ENCODE results near the gene IL5.
"Not testable (repeated sequence)": the region's sequence is repeated elsewhere in the genome, so short reads cannot be mapped to it uniquely, and the experiment has no call there.

Gene IL5

DNA sequence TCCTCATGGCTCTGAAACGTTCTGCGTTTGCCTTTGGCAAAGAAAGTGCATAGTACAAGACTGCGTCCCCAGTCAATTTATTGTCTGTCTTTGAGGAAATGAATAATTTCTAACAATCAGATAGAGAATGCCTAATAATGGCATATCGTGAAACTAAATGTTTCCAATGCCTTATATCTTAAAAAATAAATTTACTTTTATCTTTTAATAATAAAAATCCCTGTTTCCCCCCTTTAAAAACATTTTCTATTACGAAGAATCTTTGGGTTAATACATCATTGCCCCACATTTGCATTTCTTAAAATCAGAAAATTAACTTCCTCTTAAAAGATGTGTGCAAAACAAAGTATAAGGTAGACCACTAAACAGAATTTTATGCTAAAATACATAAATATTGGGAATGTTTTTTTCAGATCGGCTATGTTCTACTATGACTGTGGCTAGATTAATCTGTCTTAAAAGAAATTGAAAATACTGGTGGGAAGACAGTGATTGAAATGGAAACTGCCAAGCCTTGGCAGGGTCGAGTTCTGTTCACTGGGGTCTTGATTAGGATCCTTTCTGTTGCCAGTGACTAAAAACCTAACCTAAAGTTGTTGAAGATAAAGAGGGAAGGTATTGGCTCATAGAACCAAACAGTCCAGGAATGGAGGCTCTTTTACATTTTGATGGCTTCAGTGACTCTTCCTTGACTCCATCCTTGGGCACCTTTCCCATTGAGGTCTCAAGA, at the start of gene IL5:
TSS of gene IL5 (minus strand) at position 51 of the 730 bp plus-strand sequence. CDS start at position 7, 44 bp downstream.
- no peak for DNase-seq

DNA sequence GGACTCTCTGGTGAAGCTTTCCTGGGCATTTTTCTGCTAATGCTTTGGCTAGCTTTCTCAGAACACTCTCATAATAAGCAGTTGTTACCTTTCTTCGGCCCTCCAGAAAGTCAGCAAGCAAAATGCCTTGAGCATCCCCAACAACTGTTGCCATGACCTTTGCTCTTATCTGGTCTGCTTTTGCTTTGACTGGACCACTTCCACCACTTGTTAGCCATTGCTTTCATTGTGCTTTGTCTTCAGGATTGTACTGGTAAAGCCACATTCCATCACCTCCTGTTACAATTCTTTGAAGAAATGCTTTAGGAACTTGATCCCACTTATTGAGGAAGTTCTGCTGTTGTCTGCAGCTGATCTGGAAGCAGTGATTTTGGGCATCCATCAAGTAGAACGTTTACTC, 49.2 kb upstream of the IL5 start:
- DNase-seq = no peak

DNA sequence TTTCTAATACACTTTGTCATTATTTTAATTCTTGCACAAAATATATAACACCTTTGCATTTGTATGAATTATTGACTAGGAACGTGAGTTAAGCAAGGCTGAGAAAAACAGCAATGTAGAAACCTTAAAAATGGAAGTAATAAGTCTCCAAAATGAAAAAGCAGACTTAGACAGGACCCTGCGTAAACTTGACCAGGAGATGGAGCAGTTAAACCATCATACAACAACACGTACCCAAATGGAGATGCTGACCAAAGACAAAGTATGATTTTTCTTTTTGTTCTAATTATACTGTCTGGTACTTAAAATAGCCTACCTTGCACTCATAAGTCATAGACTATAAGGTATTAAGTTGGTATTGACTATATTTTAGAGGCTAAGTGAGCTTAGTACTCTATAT, 47.8 kb upstream of the IL5 start:
- no peak for DNase-seq

DNA sequence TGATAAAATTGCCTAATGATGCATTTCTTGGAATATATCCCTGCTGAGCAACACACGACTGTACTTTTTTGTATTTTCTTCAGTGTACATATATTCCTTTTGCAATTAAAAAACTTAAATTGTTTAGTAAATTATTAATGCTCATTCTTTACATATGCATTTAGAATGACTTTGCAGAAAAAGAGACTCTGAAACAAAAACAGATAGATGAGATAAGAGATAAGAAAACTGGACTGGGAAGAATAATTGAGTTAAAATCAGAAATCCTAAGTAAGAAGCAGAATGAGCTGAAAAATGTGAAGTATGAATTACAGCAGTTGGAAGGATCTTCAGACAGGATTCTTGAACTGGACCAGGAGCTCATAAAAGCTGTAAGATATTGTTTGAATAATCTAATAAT, 46.1 kb upstream of the IL5 start:
- DNase-seq = no peak

DNA sequence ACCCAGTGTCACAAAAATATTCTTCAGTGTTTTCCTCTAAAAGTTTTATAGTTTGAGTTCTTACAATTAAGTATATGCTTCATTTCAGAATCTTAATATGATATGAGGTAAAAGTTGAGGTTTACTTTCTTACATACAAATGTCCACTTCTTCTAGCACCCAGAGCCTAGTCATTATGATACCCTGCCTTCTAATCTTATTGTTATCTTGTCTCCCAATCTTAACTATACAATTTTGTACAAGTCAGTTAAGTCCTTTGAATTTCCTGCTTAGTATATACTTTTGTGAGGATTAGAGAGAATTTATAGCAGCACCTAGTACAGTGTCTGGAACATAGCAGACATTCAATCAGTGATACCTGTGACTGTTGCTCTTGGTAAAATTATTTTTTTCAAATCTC, 42.7 kb upstream of the IL5 start:
- DNase-seq = no peak

DNA sequence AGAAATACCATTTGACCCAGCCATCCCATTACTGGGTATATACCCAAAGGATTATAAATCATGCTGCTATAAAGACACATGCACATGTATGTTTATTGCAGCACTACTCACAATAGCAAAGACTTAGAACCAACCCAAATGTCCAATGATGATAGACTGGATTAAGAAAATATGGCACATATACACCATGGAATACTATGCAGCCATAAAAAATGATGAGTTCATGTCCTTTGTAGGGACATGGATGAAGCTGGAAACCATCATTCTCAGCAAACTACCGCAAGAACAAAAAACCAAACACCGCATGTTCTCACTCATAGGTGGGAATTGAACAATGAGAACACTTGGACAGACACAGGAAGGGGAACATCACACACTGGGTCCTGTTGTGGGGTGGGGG, 41.2 kb upstream of the IL5 start:
- DNase-seq = not testable (repeated sequence)

DNA sequence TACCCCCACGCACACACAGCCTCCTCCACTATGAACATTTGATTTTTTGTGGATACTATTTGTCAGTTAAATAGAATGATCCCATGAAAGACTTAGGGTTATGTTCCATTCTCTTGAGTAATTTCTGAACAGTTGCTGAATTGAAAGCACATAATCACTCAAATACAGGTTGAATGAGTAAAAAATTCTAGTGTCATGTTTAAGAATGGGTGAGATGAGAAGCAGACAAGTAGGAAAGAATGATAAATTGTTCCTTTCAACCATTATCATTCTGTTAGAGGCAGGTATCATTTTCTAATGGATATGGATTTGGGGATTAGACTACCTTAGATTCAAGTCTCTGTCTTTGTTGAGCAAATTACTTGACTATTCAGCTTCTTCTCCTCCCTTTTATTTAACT, 32.8 kb upstream of the IL5 start:
- no peak for DNase-seq

DNA sequence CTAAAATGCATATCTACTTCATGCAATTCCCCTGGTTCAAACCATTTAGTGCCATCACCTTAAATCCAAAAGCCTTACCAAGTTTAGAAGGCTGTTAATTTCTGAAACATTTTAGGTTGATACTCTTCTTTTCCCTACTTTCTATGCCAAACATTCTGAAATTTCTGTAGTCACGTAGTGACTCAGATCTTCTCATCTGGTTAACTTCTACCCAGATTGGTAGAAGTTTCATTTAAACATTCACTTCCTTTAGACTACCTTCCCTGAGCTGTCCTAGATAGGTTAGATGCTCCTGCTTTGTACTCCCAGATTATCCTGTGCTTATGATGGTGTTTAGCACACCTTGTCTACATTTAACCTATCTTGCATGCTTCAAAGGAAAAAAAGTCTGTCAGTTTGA, 23.3 kb upstream of the IL5 start:
- no peak for DNase-seq

DNA sequence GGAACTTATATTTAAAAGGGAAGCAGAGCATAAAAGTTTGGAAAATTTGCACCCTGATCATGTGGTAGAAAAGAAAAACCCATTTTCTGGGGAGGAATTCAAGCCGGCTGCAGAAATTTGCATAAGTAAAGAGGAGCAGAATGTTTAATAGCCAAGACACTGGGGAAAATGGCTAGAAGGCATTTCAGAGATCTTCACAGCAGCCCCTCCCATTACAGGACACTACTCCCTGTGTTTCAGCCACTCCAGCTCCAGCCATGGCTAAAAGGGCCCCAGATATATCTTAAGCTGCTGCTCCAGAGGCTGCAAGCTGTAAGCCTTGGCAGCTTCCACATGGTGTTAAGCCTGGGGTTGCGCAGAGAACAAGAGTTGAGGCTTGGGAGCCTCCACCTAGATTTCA, 21.2 kb upstream of the IL5 start:
- not testable (repeated sequence) for DNase-seq

DNA sequence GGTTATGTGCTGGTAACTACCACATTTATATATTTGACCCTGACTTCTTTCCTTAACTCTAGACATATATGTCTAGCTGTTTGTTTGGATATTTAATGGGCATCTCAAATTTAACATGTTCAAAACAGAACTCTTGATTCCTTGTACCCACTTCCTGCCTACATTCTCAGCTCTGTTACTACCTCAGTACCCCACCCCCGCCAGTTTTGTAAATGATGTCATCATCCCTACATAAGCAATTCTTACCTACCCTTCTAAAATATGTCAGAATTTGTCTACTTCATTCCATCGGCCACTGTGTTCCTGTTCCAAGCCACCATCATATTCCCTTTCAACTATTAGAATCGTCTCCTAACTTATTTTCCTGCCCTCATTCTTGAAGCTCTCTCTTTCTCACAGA, 18.3 kb upstream of the IL5 start:
- DNase-seq = no peak

DNA sequence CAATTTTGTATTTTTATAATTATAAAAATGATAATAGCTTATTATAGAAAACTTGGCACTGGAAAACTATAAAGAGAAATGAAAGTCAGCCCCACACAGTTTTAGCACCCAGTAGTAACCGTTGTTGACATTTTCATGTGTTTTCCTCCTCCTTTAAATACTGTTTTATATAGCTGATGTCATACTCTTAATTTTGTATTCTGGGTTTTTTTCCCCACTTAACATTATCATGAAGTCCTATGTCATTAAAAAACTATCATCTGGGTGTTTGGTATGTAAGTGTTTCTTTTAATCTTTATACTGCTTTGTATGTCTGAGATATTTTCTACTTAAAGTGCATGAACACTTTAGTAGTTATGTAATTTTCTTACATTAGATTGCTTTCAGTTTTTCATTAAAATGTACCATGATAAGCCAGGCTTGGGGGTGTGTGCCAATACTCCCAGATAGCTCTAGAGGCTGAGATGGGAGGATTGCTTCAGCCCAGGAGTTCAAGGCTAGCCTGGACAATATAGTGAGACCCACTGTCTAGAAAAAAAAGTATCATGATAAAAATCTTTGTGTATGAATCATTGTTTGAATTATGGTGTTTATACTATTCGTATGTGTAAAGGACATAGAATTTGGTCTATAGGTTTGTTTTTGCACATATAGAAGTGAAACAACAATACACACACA, 16.2 kb upstream of the IL5 start:
- no peak for DNase-seq

DNA sequence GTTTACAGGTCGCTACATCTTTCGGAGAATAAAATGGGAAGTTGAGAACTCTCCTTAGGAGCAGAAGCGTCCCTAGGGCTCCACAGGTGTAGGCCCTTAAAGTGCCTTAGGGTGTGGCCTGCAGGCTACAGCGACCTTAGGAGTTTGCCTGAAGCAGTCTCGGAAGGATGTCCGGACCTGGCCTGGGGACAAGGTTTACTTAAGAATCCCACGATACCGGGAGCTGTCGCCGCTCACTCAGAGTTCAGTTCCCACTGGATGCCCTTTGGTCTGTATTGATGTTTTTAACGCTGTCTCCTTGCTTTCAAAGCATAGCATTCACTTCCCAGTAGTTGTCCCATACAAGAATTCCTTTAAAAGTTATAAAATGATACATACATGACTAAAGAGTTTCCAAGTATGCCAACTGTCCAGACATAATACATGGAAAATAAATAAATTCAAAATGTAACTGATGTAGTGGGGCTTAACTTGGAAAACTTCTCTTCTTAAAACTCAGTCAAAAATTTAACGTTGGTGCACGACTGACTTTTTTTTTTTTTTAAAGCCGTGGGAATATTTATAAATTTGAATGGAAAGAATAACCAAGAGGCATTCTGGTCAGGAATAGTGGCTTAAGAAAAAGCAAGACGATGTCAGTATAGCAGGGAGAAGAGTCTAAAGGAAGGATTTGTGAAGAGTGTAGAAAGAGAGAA, 14.3 kb upstream of the IL5 start:
- peak; percentile 59 for DNase-seq

DNA sequence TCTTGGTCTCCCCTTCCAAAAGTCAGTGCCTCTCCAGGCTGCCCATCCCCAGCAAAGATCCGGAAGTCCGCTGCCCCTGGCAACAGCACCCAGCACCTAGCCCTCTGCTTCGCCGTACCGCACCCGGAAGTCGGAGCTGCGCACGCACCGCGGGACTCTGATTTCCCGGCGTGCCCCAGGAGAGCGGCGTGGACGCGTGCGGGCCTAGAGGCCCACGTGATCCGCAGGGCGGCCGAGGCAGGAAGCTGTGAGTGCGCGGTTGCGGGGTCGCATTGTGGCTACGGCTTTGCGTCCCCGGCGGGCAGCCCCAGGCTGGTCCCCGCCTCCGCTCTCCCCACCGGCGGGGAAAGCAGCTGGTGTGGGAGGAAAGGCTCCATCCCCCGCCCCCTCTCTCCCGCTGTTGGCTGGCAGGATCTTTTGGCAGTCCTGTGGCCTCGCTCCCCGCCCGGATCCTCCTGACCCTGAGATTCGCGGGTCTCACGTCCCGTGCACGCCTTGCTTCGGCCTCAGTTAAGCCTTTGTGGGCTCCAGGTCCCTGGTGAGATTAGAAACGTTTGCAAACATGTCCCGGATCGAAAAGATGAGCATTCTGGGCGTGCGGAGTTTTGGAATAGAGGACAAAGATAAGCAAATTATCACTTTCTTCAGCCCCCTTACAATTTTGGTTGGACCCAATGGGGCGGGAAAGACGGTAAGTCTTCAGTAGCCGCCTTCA, 13.6 kb upstream of the IL5 start, which contains the start of gene RAD50:
TSS of gene RAD50 (plus strand) at position 215 of the 715 bp plus-strand sequence. CDS start at position 563, 348 bp downstream.
- DNase-seq = peak; percentile 94

DNA sequence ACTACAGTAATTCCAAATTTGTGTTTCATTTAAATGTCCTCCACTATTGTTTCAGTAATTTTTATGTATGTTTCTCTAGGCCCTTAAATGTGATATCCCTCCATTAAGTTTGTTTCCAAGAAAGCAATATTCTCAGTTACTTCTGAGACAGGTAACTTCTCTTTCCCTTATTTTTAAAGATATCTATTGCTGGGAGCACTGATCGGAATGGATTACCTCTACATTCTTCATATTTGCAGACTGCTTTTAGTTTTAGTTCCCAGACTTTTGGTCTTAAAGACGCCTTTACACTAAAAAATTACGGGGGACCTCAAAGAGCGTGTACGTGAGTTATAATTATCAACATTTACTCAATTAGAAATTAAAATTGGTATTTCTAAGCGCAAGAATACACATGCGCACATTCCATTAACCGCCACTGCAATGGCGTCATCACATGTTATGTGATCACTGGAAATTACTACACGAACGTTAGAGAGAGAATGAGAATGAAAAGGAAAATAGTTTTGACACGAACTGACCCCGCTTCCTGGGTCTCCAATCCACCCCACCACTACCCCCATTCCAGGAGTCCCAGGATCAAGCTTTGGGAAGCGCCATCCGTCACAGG, 12.9 kb upstream of the IL5 start:
- no peak for DNase-seq

DNA sequence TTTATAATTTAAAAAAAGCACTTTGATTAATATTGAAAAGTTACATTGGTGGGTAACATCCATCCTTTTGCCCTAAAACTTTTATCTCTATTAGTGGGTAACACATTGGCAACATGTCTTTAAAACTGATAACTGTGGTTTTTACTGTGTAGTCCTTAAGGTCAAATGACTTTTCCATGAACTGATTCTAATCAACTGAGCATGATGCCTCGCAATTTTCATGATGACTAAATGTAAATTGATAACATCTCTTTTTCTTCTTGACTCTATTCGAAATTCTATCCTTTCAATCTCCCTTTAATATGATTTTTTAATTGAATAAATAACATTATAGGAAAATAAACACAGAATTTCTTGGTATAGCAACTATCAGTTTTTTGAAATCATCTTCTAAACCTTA, 6.3 kb upstream of the IL5 start:
- DNase-seq = no peak

DNA sequence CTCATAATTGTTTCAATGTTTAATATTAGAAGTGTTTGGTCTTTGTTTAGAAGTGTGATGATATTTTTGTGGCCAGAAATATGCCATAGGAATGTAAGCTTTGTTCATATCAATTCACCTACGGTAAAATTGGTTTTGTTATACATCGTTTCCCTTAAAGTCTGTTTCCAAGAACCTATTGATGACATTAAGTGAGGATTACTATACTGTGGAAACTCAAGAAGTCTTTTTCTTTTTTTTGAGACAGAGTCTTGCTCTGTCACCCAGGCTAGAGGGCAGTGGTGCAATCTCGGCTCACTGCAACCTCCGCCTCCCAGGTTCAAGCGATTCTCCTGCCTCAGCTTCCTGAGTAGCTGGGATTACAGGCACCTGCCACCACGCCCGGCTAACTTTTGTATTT, 5.5 kb upstream of the IL5 start:
- DNase-seq = not testable (repeated sequence)

DNA sequence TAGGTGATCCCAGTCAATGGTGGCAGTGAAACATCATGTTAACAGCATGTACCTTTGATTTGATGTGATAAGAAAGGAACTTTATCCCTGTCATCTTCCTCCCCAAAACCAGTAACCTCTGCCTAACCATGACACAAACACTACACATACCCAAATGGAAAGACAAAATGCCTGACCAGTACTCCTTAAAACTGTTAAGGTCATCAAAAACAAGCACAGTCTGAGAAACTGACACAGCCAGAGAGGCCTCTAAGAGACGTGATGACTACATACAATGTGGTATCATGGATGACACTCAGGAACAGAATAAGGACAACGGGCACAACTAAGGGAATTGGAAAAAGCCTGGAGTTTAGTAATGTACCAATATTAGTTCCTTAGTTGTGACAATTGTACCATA, 3.9 kb upstream of the IL5 start:
- DNase-seq = no peak

DNA sequence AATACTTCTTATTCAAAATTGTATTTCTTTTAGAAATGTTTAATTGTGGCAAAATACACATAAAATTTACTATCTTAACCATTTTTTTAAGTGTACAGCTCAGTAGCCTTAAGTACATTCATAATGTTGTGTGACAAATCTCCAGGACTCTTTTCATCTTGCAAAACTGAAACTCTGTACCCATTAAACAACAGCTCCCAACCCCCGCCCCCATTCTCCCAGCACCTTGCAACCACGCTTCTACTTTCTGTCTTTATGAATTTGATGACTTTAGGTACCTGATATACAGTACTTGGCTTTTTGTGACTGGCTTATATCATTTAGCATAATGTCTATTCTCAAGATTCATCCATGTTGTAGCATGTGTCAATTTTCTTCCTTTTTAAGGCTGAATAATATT, 2.8 kb upstream of the IL5 start:
- peak; percentile 73 for DNase-seq

DNA sequence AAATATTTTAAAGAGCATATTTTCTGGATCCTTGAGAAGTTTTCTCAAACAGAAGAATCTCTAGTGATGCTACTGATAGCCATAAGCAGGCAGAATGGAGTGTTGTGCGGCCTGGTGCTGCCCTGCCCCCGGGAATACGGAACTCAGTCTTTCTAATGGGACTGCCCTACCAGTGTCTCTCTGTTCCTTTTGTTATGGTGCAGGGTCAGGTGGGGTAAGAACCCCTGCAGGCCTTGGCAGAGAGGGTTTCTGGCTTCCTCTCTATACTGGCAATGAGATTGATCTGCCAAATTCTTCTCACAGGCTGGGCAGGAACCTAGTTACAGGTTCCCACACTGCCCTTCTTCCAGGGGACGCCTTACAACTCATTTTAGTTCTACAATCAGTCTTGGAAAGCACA, 2.6 kb downstream of the IL5 start:
- no peak for DNase-seq

DNA sequence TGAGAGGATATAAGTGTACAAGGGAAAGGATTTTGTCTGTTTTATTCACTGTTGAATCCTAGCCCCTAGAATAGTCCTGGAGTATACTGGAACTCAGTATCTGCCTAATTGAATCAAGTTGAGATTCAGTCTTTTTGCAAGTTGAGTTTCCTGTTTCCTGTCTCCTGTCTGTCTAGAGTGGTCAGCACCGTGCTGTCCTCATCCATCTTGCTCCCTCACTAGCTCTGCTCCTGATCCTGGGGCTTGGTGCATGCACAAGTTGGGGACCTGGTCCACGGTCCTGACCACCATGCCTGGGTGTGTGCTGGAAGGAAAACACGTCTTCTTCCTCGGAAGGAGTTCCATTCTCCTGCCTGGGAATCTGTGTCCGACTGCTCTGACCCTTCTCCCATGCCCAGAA, 3.2 kb downstream of the IL5 start:
- no peak for DNase-seq

DNA sequence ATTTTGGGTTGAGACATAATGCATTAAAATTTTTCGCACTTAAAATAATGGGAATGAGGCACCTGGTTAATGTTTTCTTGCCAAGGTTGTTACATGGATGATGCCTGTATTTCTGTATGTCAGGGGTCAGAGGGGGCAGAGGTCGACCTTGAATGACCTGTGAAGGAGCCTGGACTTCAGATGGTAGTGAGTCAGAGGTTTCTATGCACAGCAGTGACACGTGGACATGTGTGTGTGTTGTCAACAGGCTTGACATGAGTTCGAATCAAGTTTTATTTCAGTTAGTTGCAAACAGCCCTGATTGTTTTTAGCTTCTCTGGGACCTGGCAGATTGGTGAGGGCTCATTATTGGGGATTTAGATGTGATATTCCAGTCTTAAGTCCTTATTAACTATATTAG, 3.6 kb downstream of the IL5 start:
- DNase-seq = no peak

DNA sequence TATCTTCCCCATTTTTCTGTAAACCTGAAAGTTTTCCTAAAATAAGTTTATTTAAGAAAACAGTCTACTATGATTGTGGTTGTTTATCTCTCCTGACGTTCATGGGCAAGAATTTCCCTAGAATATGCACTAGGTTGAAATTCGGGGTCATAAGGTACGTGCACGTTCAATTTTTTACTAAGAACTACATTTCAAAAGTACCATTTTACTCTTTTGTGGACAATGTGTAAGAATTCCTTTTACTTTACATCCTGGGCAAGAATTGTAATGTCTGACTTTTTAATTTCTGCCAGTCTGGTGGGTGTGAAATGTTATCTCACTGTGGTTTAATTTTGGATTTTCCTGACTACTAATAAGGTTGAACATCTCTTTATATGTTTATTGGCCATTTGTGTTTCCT, 12.4 kb downstream of the IL5 start:
- DNase-seq = no peak
